HG02970 (cell line): ENCODE results near the gene TUBB8B.
"Not testable (repeated sequence)": the region's sequence is repeated elsewhere in the genome, so short reads cannot be mapped to it uniquely, and the experiment has no call there.

Experiments used
- ATAC-seq: cut with Tn5 transposase; IDR thresholded peaks from one replicate; pipeline ENCODE4 v1.9.1; 2021; ENCODE audit warnings: mild to moderate bottlenecking, moderate library complexity, moderate number of reproducible peaks; ENCODE audit not compliant: unreplicated experiment, low FRiP score

TUBB8B gene

GRCh38 chr18:13177-13576 lies 36.2 kb downstream of the TUBB8B start:
- ATAC-seq = not testable (repeated sequence)

GRCh38 chr18:12773-13172 lies 36.6 kb downstream of the TUBB8B start:
- not testable (repeated sequence) for ATAC-seq

DNA sequence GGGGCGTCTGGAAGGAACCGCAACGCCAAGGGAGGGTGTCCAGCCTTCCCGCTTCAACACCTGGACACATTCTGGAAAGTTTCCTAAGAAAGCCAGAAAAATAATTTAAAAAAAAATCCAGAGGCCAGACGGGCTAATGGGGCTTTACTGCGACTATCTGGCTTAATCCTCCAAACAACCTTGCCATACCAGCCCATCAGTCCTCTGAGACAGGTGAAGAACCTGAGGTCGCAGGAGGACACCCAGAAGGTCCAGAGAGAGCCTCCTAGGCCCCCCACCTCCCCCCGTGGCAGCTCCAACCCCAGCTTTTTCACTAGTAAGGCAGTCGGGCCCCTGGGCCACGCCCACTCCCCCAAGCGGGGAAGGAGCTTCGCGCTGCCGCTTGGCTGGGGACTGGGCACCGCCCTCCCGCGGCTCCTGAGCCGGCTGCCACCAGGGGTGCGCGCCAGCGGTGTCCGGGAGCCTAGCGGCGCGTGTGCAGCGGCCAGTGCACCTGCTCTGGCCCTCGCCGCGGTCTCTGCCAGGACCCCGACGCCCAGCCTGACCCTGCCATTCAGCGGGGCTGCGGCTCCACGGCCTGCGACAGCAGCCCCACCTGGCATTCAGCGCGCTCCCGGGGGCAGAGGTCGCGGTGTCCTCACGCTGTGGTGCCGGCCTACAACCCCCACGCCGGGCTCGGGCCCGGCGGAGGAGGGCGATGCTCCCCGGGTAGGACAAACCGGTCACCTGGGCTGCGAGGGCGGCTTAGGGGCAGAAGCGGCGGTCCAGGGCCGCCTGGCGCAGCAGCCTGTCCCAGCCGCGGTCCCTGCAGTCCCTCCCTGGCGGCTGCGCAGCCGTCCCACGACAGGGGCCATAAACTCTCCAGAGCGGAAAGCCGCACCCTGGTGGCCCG lies 37.8 kb downstream of the TUBB8B start:
- ATAC-seq = not testable (repeated sequence)

GRCh38 chr18:10624-11184 lies 38.7 kb downstream of the TUBB8B start:
- not testable (repeated sequence) for ATAC-seq

- ATAC-seq = not testable (repeated sequence)
Measured at GRCh38 chr18:9937-10336, 39.5 kb downstream of the TUBB8B start.
